Measurements from ENCODE around the gene CCDC142.

DNA sequence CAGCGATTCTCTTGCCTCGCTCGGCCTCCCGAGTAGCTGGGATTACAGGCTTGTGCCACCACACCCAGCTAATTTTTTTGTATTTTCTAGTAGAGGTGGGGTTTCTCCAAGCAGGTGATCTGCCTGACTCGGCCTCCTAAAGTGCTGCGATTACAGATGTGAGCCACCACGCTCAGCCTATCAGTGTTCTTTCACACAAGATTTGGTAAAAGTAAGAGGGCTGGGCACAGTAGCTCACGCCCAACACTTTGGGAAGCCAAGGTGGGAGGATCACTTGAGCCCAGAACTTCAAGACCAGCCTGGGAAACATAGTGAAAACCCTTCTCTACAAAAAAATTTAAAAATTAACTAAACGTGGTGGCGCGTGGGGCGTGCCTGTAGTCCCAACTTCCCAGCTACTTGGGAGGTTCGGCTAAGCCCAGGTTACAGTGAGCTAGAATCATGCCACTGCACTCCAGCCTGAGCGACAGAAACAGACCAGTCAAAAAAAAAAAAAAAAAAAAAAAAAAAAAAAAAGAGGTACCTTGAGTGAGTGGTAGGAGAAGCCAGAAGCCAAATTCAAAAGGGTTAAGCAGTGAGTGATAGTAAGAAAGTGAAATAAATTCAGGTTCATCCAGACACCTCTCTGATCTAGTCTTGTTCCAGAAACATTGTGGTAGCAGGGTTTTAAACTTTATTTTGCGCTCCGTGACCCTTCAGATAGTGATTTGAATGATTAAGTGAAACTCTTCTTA lies 11.3 kb downstream of the CCDC142 start:
- no peak for TF ChIP-seq SMC3 (conservative IDR thresholded peaks at IDR 0.05; ENCODE audit: poor library complexity)
- TF ChIP-seq, protein P1, sequence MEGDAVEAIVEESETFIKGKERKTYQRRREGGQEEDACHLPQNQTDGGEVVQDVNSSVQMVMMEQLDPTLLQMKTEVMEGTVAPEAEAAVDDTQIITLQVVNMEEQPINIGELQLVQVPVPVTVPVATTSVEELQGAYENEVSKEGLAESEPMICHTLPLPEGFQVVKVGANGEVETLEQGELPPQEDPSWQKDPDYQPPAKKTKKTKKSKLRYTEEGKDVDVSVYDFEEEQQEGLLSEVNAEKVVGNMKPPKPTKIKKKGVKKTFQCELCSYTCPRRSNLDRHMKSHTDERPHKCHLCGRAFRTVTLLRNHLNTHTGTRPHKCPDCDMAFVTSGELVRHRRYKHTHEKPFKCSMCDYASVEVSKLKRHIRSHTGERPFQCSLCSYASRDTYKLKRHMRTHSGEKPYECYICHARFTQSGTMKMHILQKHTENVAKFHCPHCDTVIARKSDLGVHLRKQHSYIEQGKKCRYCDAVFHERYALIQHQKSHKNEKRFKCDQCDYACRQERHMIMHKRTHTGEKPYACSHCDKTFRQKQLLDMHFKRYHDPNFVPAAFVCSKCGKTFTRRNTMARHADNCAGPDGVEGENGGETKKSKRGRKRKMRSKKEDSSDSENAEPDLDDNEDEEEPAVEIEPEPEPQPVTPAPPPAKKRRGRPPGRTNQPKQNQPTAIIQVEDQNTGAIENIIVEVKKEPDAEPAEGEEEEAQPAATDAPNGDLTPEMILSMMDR (IDR thresholded peaks at IDR 0.05; ENCODE audit: poor library complexity, severe bottlenecking): no peak
- no peak for TF ChIP-seq EZH2 (IDR thresholded peaks at IDR 0.05; ENCODE audit: borderline replicate concordance, insufficient read depth, low read length, poor library complexity, severe bottlenecking)
- no peak for TF ChIP-seq POLR2AphosphoS5 (IDR thresholded peaks at IDR 0.05)
- no peak for TF ChIP-seq TAF1 (IDR thresholded peaks at IDR 0.05; ENCODE audit: low read depth)
- no peak for TF ChIP-seq EP300 (conservative IDR thresholded peaks at IDR 0.05; ENCODE audit: poor library complexity, severe bottlenecking)
- TF ChIP-seq MXI1 (conservative IDR thresholded peaks at IDR 0.05; ENCODE audit: poor library complexity, severe bottlenecking): no peak
- no peak for TF ChIP-seq RAD21 (conservative IDR thresholded peaks at IDR 0.05)
- TF ChIP-seq, protein P2, sequence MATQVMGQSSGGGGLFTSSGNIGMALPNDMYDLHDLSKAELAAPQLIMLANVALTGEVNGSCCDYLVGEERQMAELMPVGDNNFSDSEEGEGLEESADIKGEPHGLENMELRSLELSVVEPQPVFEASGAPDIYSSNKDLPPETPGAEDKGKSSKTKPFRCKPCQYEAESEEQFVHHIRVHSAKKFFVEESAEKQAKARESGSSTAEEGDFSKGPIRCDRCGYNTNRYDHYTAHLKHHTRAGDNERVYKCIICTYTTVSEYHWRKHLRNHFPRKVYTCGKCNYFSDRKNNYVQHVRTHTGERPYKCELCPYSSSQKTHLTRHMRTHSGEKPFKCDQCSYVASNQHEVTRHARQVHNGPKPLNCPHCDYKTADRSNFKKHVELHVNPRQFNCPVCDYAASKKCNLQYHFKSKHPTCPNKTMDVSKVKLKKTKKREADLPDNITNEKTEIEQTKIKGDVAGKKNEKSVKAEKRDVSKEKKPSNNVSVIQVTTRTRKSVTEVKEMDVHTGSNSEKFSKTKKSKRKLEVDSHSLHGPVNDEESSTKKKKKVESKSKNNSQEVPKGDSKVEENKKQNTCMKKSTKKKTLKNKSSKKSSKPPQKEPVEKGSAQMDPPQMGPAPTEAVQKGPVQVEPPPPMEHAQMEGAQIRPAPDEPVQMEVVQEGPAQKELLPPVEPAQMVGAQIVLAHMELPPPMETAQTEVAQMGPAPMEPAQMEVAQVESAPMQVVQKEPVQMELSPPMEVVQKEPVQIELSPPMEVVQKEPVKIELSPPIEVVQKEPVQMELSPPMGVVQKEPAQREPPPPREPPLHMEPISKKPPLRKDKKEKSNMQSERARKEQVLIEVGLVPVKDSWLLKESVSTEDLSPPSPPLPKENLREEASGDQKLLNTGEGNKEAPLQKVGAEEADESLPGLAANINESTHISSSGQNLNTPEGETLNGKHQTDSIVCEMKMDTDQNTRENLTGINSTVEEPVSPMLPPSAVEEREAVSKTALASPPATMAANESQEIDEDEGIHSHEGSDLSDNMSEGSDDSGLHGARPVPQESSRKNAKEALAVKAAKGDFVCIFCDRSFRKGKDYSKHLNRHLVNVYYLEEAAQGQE (IDR thresholded peaks at IDR 0.05; ENCODE audit: borderline replicate concordance): no peak
